Inflammatory macrophage (primary cell): ENCODE measurements around the gene CNN1.
A peak's percentile ranks its signal among the peaks of the same experiment; 100 is the strongest.
"Not testable (repeated sequence)": the region's sequence is repeated elsewhere in the genome, so short reads cannot be mapped to it uniquely, and the experiment has no call there.

ENCODE experiments used
- DNase-seq, 2 donors: peaks; one replicate each; pipeline ENCODE4 v3.0.0-alpha.2; 2020 to 2022

Gene CNN1

GRCh38 chr19:11566164-11566563, 27.5 kb downstream of the CNN1 start:
- DNase-seq: peak in 1 of 2 donors; percentile 40

- peak; percentile 47 to 78 for DNase-seq
These were observed 31.4 kb downstream of the CNN1 start for GRCh38 chr19:11570039-11570462.

GRCh38 chr19:11573354-11573753, 34.7 kb downstream of the CNN1 start:
- DNase-seq: peak; percentile 39 to 69

- DNase-seq: peak; percentile 20 to 55
These were observed 35.1 kb downstream of the CNN1 start for GRCh38 chr19:11573763-11574162.

- DNase-seq: peak in 1 of 2 donors; percentile 36
These were observed 36.0 kb downstream of the CNN1 start for GRCh38 chr19:11574689-11575088.

GRCh38 chr19:11576227-11576626, 37.6 kb downstream of the CNN1 start:
- DNase-seq: peak; percentile 63 to 82

- peak; percentile 85 to 95 for DNase-seq
These were observed 39.0 kb downstream of the CNN1 start, which contains the start of gene ACP5 for GRCh38 chr19:11577451-11578257. ACP5 (minus strand) TSS chr19:11577645; CDS start chr19:11577317, 328 bp downstream.

- DNase-seq: peak; percentile 94 to 98
These were observed 39.8 kb downstream of the CNN1 start for GRCh38 chr19:11578258-11579142.

- peak; percentile 46 to 89 for DNase-seq
These were observed 41.5 kb downstream of the CNN1 start for GRCh38 chr19:11580116-11580515.

- peak; percentile 68 to 70 for DNase-seq
These were observed 43.1 kb downstream of the CNN1 start for GRCh38 chr19:11581740-11582139.

- DNase-seq: peak in 1 of 2 donors; percentile 20
These were observed 47.7 kb downstream of the CNN1 start for GRCh38 chr19:11586331-11586730.

- DNase-seq: peak; percentile 78 to 81
These were observed 48.8 kb downstream of the CNN1 start for GRCh38 chr19:11587302-11587974.

- no peak for DNase-seq
These were observed 49.5 kb downstream of the CNN1 start for GRCh38 chr19:11587975-11588631.

- DNase-seq: no peak
These were observed 55.4 kb downstream of the CNN1 start for GRCh38 chr19:11594084-11594483.

- DNase-seq: no peak
These were observed 57.5 kb downstream of the CNN1 start for GRCh38 chr19:11596156-11596555.

GRCh38 chr19:11597202-11598102, 58.8 kb downstream of the CNN1 start, which contains the start of gene ZNF627:
ZNF627 (plus strand) TSS chr19:11597483; CDS start chr19:11597628, 145 bp downstream.
- DNase-seq: peak; percentile 99

- DNase-seq: no peak
These were observed 59.4 kb downstream of the CNN1 start for GRCh38 chr19:11598103-11598483.

GRCh38 chr19:11598746-11599145, 60.1 kb downstream of the CNN1 start:
- no peak for DNase-seq

- not testable (repeated sequence) for DNase-seq
These were observed 61.1 kb downstream of the CNN1 start for GRCh38 chr19:11599704-11600103.
